Activated CD4-positive, alpha-beta T cell treated with anti-CD3 and anti-CD28 coated beads, Interleukin-2, Interleukin-4, amounts not matched to agents 100 ng/mL and 50 ng/mL, durations not matched to agents 16 hours and 8 hours (primary cell): ENCODE measurements around the gene RIN3.

ENCODE experiments used
- DNase-seq: peaks from one replicate; pipeline ENCODE4 v3.0.0-alpha.2; 2020; ENCODE audit warnings: low spot score

Gene RIN3

GRCh38 chr14:92555465-92556111 lies 42.0 kb downstream of the RIN3 start:
- DNase-seq = no peak

DNA sequence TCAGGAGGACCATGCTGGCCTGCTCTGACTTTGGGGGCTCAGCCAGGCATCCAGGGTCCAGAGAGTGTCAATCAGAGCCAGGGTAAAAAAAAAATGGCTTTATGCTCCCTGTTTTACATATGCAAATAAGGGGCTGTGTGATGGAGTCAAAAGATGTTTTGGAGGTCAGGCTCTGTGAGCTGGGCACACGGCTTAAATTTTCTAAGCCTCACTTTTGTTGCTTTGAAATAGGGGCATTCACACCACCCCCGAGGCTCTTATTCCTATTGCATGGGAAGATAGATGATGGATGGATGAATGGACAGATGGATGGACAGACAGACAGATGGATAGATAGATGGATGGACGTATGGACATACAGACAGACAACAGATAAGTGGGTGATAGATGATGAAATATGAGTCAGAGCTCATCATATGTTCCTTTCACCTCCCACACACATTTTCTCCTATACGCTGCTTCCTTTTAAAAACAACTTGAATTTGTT lies 42.7 kb downstream of the RIN3 start:
- DNase-seq = no peak

GRCh38 chr14:92556863-92557543 lies 43.4 kb downstream of the RIN3 start:
- DNase-seq = no peak

- DNase-seq = no peak
Measured at GRCh38 chr14:92557544-92557912, 43.9 kb downstream of the RIN3 start.

DNA sequence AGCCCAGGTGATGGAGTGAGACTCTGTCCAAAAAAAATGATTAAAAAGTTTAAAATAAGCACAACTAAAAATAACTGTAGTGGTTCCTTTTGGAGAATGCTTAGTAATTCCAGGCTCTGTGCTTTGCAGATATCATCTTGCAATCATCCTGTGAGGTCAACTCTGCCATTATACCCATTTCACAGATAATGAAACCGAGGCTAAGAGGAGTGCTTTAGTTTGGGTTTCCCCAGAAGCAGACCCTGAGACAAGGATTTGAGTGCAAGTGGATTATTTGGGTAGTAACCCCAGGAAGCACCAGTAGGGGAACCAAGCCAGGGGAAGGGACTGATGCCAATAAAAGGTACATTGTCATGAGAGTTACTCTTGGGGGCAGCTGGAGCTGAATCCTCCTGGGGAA lies 44.7 kb downstream of the RIN3 start:
- DNase-seq = peak; percentile 66

GRCh38 chr14:92559486-92559885 lies 45.9 kb downstream of the RIN3 start:
- DNase-seq = no peak

GRCh38 chr14:92560106-92560865 lies 46.7 kb downstream of the RIN3 start:
- DNase-seq = no peak

DNA sequence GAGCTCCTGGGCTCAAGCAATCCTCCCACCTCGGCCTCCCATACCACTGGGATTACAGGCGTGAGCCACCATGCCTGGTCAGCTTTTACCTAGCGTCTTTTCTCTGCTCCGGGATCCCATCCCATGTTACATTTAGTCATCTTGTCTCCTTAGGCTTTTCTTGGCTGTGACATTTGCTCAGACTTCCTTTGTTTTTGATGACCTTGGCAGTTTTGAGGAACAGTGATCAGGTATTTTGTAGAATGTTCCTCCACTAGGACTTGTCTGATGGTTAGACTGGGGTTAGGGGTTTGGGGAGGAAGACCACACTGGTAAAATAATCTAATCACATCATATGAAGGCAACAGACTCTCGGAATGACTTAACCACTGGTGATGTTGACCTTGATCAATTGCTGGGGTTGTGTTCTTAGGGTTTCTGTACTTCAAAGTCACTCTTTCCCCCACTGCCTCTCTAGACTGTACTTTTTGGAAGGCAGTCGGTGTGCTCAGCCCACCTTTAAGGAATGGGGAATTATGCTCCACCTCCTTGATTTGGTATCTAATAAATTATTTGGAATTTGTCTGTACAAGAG lies 48.4 kb downstream of the RIN3 start:
- DNase-seq = peak; percentile 54

- peak; percentile 80 for DNase-seq
Measured at GRCh38 chr14:92563359-92563758, 49.8 kb downstream of the RIN3 start.

DNA sequence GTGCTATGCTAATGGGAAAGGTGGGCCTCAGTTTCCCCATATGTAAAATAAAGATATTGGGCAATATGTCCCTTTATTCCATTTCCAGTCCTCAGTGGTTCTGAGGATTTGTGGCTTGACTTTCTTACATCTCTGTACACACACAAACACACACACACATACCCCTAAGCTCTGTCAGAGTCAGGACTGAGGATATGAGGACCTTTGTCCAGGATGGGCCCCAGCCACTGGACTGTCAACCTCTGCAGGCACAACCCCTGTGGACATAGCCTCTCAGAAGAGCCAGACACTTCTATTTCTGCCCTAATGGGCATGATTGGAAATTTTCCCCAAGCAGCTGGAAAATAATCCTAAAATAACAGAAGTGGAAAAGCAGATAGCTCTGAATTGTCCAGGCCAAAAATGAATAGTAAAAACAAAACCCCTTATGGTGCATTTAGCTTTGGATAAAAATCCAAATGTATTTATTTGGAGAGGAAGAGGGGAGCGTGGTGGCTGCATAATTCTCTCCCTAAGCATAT lies 50.2 kb downstream of the RIN3 start:
- DNase-seq = no peak

GRCh38 chr14:92564344-92565039 lies 50.9 kb downstream of the RIN3 start:
- DNase-seq = no peak

DNA sequence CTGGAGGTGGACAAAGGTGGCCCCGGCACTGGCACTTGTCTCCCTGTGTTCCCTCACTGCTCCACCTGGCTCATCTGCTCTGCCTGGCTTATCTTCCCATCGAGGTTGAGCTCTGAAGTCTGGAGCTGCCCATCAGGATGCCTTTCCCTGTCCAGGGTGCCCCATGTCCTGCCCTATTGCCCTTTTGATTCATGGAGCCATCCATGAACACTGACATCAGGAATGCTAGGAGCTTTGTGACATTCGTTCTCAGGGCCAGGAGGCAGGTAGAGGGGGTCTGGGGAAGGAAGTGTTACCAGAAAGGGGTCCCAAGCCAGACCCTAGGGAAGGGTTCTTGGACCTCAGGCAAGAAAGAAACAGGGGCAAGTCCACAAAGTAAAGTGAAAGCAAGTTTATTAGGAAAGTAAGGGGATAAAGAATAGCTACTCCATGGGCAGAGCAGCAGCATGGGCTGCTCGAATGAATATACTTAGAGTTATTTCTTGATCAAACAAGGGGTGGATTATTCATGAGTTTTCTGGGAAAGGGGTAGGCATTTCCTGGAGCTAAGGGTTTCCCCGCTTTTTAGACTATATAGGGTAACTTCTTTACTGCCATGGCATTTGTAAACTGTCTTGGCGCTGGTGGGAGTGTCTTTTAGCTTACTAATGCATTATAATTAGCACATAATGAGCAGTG lies 51.6 kb downstream of the RIN3 start:
- DNase-seq = no peak

DNA sequence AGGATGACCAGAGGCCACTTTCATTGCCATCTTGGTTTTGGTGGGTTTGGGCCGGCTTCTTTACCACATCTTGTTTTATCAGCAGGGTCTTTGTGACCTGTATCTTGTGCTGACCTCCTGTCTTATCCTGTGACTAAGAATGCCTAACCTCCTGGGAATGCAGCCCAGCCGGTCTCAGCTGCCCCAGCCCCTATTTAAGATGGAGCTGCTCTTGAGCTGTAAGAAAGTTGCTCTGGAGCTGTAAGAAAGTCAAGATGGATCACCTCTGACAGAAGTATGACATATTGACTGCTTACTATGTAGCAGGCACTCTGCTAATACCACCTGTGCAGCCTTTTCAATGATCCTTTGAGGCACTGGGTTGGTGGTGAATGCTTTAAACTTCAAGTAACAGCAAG lies 52.1 kb downstream of the RIN3 start:
- DNase-seq = no peak

- DNase-seq = no peak
Measured at GRCh38 chr14:92567173-92567725, 53.7 kb downstream of the RIN3 start.

GRCh38 chr14:92568621-92569479 lies 55.3 kb downstream of the RIN3 start:
- no peak for DNase-seq

DNA sequence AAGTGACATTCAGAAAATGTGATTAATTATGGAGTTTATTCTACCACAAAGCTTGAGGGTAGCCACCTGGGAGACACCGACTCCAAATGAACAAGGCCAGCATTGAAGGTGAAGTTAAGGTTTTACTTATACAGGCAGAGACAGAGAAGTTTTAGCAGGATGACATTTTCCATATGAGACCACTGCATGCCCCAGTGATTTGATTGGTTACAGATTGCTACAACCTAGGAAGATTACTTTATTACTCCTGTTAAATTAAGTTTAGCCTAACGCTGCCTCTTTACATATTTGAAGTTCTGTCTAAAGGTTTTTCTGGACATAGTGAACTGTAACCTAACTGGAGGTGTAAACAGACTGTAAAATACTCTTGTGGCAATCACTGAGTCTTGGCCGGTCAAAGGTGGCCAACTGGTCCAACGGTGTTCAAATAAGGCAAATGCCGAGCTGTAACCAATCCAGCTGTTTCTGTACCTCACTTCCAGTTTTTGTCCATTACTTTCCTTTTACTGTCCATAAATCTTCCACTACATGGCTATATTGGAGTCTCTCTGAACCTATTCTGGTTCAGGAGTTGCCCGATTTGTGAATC lies 57.2 kb downstream of the RIN3 start:
- DNase-seq = no peak

DNA sequence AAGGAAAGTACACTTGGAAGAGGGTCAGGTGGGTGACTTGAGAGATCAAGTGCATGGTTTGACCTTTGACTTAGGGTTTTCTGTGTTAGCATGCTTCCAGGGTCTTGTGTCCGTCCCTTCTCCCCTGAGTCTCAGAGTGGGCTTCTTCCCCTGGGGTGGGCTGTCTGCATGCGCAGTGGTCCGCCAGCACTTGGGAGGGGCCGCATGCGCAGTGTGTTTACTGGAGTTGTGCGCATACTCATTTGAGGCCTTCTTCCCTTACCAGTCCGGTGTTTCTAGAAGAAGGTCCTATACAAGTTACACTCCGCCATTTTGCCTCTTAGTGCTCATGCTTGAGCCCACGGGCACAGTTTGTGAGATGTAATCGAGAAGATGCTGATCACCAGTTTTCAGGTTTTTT lies 58.5 kb downstream of the RIN3 start:
- no peak for DNase-seq

DNA sequence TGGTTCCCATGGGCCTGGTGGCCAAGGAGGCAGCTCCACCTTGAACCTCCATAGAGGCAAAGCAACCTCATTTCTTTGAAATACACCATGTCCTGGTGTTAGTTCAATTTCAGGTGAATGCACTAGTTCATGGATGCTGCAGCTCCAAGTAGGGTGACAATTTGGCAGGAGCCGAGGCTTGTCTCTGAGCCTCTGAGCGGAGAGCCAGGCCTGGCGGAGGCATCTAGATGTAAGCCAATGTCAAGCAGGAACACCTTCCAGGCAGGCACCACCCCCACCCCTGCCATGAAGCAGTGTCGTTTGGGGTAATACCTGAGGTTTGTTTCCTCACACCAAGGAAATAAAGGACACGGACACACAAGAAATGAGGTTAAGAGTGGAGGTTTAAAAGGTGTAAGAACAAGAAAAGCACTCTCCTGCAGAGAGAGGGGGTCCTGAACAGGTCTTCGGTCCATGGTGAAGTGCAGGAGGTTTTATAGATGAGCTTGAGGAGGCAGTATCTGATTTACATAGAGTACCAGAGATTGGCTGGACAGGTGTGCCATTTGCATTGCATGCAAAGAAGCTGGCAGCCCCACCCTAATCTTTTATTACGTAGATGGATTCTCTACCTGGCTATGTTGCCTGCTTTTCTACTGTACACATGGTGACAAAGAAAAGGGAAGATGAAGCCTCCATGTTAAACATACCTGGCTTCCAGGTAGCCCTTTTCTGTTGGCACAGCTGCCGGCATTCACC lies 60.3 kb downstream of the RIN3 start:
- no peak for DNase-seq
